Esophagus squamous epithelium (tissue), 5 donors: Measurements from ENCODE around the gene IL1RAPL2. TPM values are rescaled to one million over a fixed set of nuclear protein-coding genes. Genes with fewer than 3 reads are reported as not detected.

Source experiments
- DNase-seq: peaks from one replicate; lab custom pipeline; 2025; lab: John Stamatoyannopoulos, UW
- H3K27ac ChIP-seq, 4 donors: fragments of 200-600 bp; sonication (generic); one replicate each; pipeline ENCODE4 v1.5.1; 2016 to 2019; ENCODE audit warnings: mild to moderate bottlenecking in 1 of 4
- H3K27me3 ChIP-seq, 4 donors: fragments of 200-600 bp; sonication (generic); 1 replicate in 3 of 4; 2 replicates in 1 of 4; pipeline versions ENCODE4 v1.5.1 to v1.6.0; 2017 to 2021; ENCODE audit warnings: antibody characterized with exemption in 1 of 4
- H3K36me3 ChIP-seq, 3 donors: fragments of 200-600 bp; sonication (generic); one replicate each; pipeline ENCODE4 v1.5.1; 2016 to 2019
- H3K4me1 ChIP-seq, 3 donors: fragments of 200-600 bp; sonication (generic); one replicate each; pipeline ENCODE4 v1.5.1; 2017 to 2019
- H3K4me3 ChIP-seq, 4 donors: fragments of 200-600 bp; sonication (generic); 1 replicate in 3 of 4; 2 replicates in 1 of 4; pipeline ENCODE4 v1.5.1; 2016 to 2019; ENCODE audit warnings: mild to moderate bottlenecking in 2 of 4, moderate library complexity in 1 of 4
- H3K9me3 ChIP-seq, 3 donors: fragments of 200-600 bp; sonication (generic); one replicate each; pipeline ENCODE4 v1.5.1; 2016 to 2019
- CTCF ChIP-seq, 6 experiments: fragments of 450-650 bp in 4 of 6; fragments of 200-600 bp in 2 of 6; sonication (generic) in 2 of 6; IDR thresholded peaks; one replicate each; pipeline ENCODE4 v1.5.1; 2016 to 2019; ENCODE audit warnings: antibody characterized with exemption in 6 of 6, mild to moderate bottlenecking in 4 of 6, moderate library complexity in 4 of 6
- POLR2A ChIP-seq, 4 donors: fragments of 450-650 bp; IDR thresholded peaks; one replicate each; pipeline ENCODE4 v1.6.1; 2017; ENCODE audit warnings: antibody characterized with exemption in 4 of 4, mild to moderate bottlenecking in 4 of 4, moderate library complexity in 3 of 4
- WGBS, 2 donors: methylation state at CpG; one replicate each; pipeline ENCODE4 v1.1.5; 2018; 5-methylcytosine and 5-hydroxymethylcytosine counted together
- intact Hi-C: fragments of 100-400 bp; cut with DNase I; formaldehyde crosslinking; loops from one replicate; pipeline ENCODE4 v1.15.0; 2022
- total RNA-seq, 4 donors: library from RNA; depleted of rRNA; stranded (reverse); fragments of >200 nt; gene quantifications; one replicate each; pipeline ENCODE4 v1.1.0, GENCODE V29; 2016
- donor health status: DM: yes; HTN: yes; CAD: no.

Gene IL1RAPL2
- total RNA-seq, 4 donors from 2014 or later: 0.09 TPM; not detected in 3

DNA sequence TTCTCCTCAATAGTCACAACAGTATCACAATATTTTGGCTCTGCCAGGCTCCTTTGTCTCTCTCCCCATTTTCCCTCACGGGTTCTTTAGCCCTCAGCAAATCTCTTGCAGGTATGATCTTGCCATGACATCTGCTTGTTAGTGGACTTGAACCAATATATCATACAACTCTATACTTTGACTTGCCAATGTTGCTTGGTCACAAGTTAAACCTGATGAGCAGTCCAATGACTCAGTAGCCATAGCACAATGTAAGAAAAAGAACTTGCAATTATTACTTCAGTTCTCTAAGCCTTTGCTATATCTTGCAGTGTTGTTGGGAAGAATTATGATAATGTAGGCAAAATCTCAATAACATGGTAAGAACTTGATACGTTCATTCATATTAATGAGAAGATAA is 1081.8 kb downstream of the IL1RAPL2 start:
- intact Hi-C loops: no loop called here
- H3K27ac ChIP-seq: no peak overlapping the region
- H3K4me3 ChIP-seq: no peak overlapping the region
- TF ChIP-seq POLR2A (IDR thresholded peaks at IDR 0.05) (no peak), CTCF (IDR thresholded peaks at IDR 0.05) (no peak)
- H3K9me3 ChIP-seq: no peaks in the 10 kb centered on the region
- DNase-seq: no peak
- H3K27me3 ChIP-seq: no peaks in the 10 kb centered on the region
- H3K4me1 ChIP-seq: no peaks in the 10 kb centered on the region
- 31 to 37% methylated on average over 2 of the region's 2 CpGs for WGBS, 2 donors
- no peaks in the 10 kb centered on the region for H3K36me3 ChIP-seq

- TF ChIP-seq CTCF (IDR thresholded peaks at IDR 0.05) (no peak), POLR2A (IDR thresholded peaks at IDR 0.05) (no peak)
- intact Hi-C loops: no loop called here
- H3K27ac ChIP-seq: no peak overlapping the region
- H3K36me3 ChIP-seq: no peaks in the 10 kb centered on the region
- no peaks in the 10 kb centered on the region for H3K9me3 ChIP-seq
- H3K4me1 ChIP-seq: no peaks in the 10 kb centered on the region
- H3K27me3 ChIP-seq: no peaks in the 10 kb centered on the region
- no peak for DNase-seq
- 62 to 67% methylated on average over 1 of the region's 1 CpG for WGBS, 2 donors
- no peak overlapping the region for H3K4me3 ChIP-seq
These were observed 1082.7 kb downstream of the IL1RAPL2 start for GRCh38 chrX:105648732-105649131.

GRCh38 chrX:105650577-105650976 is 1084.6 kb downstream of the IL1RAPL2 start:
- Histone ChIP-seq H3K9me3 (no peaks in the 10 kb centered on the region), H3K27me3 (no peaks in the 10 kb centered on the region), H3K4me3 (no peak overlapping the region), H3K27ac (no peak overlapping the region), H3K4me1 (no peaks in the 10 kb centered on the region), H3K36me3 (no peaks in the 10 kb centered on the region)
- WGBS, 2 donors: 27 to 33% methylated on average over 1 of the region's 1 CpG
- TF ChIP-seq CTCF (IDR thresholded peaks at IDR 0.05) (no peak), POLR2A (IDR thresholded peaks at IDR 0.05) (no peak)
- DNase-seq: no peak
- intact Hi-C loops: no loop called here

- Histone ChIP-seq H3K27ac (no peak overlapping the region), H3K4me3 (no peak overlapping the region), H3K9me3 (no peaks in the 10 kb centered on the region), H3K27me3 (no peaks in the 10 kb centered on the region), H3K36me3 (no peaks in the 10 kb centered on the region), H3K4me1 (no peaks in the 10 kb centered on the region)
- TF ChIP-seq POLR2A (IDR thresholded peaks at IDR 0.05) (no peak), CTCF (IDR thresholded peaks at IDR 0.05) (no peak)
- intact Hi-C loops: no loop called here
- DNase-seq: no peak
- WGBS, 2 donors: 58 to 62% methylated on average over 2 of the region's 2 CpGs
These were observed 1085.0 kb downstream of the IL1RAPL2 start for GRCh38 chrX:105650986-105651385.

GRCh38 chrX:105653891-105654290 is 1087.9 kb downstream of the IL1RAPL2 start:
- Histone ChIP-seq H3K27ac (no peak overlapping the region), H3K27me3 (no peaks in the 10 kb centered on the region), H3K4me3 (no peak overlapping the region), H3K36me3 (no peaks in the 10 kb centered on the region), H3K4me1 (no peaks in the 10 kb centered on the region), H3K9me3 (no peaks in the 10 kb centered on the region)
- DNase-seq: no peak
- TF ChIP-seq POLR2A (IDR thresholded peaks at IDR 0.05): no peak
- intact Hi-C loops: no loop called here
- WGBS, 2 donors: 67 to 80% methylated on average over 2 of the region's 2 CpGs

DNA sequence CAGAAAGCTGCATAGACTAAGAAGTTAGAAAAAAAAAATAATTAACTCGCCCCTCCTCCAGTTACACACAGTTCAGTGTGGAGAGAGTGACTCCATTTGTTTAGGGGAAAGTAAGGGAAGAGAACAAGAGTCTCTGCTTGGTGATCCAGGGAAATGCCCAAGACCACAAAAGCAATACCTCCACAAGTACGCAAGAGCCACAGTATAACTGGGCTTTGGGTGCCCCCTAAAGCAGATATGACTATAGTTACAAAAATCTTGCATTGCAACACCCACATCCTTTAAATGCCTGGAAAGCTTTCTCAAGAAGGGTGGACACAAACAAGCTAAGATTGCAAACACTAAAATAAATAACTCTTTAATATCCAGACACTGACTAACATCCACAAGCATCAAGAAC is 1092.1 kb downstream of the IL1RAPL2 start:
- Histone ChIP-seq H3K4me3 (no peak overlapping the region), H3K4me1 (no peaks in the 10 kb centered on the region), H3K36me3 (no peaks in the 10 kb centered on the region), H3K27ac (no peak overlapping the region), H3K27me3 (no peaks in the 10 kb centered on the region), H3K9me3 (no peaks in the 10 kb centered on the region)
- WGBS, 2 donors: 57 to 86% methylated on average over 1 to 2 of the region's 2 CpGs
- DNase-seq: no peak
- intact Hi-C loops: no loop called here
- TF ChIP-seq POLR2A (IDR thresholded peaks at IDR 0.05): no peak
- TF ChIP-seq CTCF (IDR thresholded peaks at IDR 0.05): no peak
